Heart right ventricle (tissue), 16 donors: ENCODE measurements around the gene CCT6B. TPM values are rescaled to one million over a fixed set of nuclear protein-coding genes. Genes with fewer than 3 reads are reported as not detected.

Source experiments
- ATAC-seq, 8 donors: fragments of 200-7000 bp; cut with Tn5 transposase; one replicate each; pipeline ENCODE4 v1.9.1; 2020; ENCODE audit warnings: mild to moderate bottlenecking in 8 of 8, moderate library complexity in 8 of 8, moderate number of reproducible peaks in 1 of 8
- DNase-seq, 2 donors: peaks; one replicate each; pipeline ENCODE4 v3.0.0-alpha.2; 2020
- H3K27ac ChIP-seq, 10 donors: fragments of 200-600 bp; sonication (generic) in 2 of 10; one replicate each; pipeline versions ENCODE4 v1.5.0 to v1.8.0; 2020 to 2022; ENCODE audit warnings: mild to moderate bottlenecking in 3 of 10
- H3K27me3 ChIP-seq, 7 donors: fragments of 200-600 bp; one replicate each; pipeline ENCODE4 v1.8.0; 2021 to 2022; ENCODE audit warnings: mild to moderate bottlenecking in 2 of 7
- H3K36me3 ChIP-seq, 9 donors: fragments of 200-600 bp; sonication (generic) in 1 of 9; one replicate each; pipeline versions ENCODE4 v1.5.0 to v1.8.0; 2020 to 2022; ENCODE audit warnings: mild to moderate bottlenecking in 2 of 9
- H3K4me1 ChIP-seq, 9 donors: fragments of 200-600 bp; sonication (generic) in 1 of 9; one replicate each; pipeline versions ENCODE4 v1.5.0 to v1.8.0; 2020 to 2022; ENCODE audit warnings: mild to moderate bottlenecking in 4 of 9
- H3K4me3 ChIP-seq, 10 donors: fragments of 200-600 bp; sonication (generic) in 2 of 10; one replicate each; pipeline versions ENCODE4 v1.5.0 to v1.8.0; 2020 to 2022; ENCODE audit warnings: mild to moderate bottlenecking in 7 of 10, moderate library complexity in 2 of 10
- H3K9me3 ChIP-seq, 11 donors: fragments of 200-600 bp in 10 of 11; sonication (generic) in 2 of 11; one replicate each; pipeline versions ENCODE4 v1.5.0 to v1.8.0; 2013 to 2022; ENCODE audit warnings: mild to moderate bottlenecking in 2 of 11, control low read depth in 1 of 11, moderate library complexity in 1 of 11
- WGBS, 2 donors: extraction: QIAGEN DNeasy Blood & Tissue Kit; methylation state at CpG; one replicate each; pipeline ENCODE4 v1.1.7; 2013; ENCODE audit warnings: inconsistent platforms in 1 of 2; 5-methylcytosine and 5-hydroxymethylcytosine counted together
- intact Hi-C, 10 donors: fragments of 100-400 bp; cut with DNase I; formaldehyde crosslinking; loops; one replicate each; pipeline versions ENCODE4 v1.11.1 to v1.14.2; 2022
- polyA plus RNA-seq, 2 donors: library from polyadenylated mRNA; stranded (reverse); fragments of 200-250 nt; gene quantifications; one replicate each; pipeline ENCODE4 v1.2.3, GENCODE V29; 2013
- total RNA-seq, 10 donors: library from RNA; stranded (reverse); fragmentation: NEBNext Ultra II Directional in 3 of 10; extraction: Animal tissue kit (Norgen Biotek cat#: 25700) in 3 of 10; gene quantifications; one replicate each; pipeline versions ENCODE4 v1.2.1 to v1.2.4, GENCODE V29; 2021 to 2023
- TF ChIP-seq, protein P1 (sequence below), 9 donors: fragments of 200-600 bp; sonication (generic) in 2 of 9; IDR thresholded peaks; one replicate each; pipeline versions ENCODE4 v1.5.0 to v1.8.0; 2021 to 2022; ENCODE audit warnings: antibody characterized with exemption in 9 of 9, mild to moderate bottlenecking in 5 of 9, moderate library complexity in 1 of 9
- donor health status: Arrhythmogenic right ventricular cardiomyopathy.
- donor health status: ischemic (EF 13 %, LVEDD 7.1; RV severe dilation, severe dysfunction).
- donor health status: healthy with polysubstance abuse.
- donor health status: DM: no; HTN: yes; CAD: no.
- donor health status: DM: no; HTN: no; CAD: no.
- donor health status: ischemic (EF 25% LVEDD 6.9; RV normal size, moderate dysfunction).
- donor health status: ischemic (EF 25% LVEDD 5.7; RV mildly dilated, moderate dysfunction).
- donor health status: healthy.
- donor health status: DM: yes; HTN: yes; CAD: no.
- donor health status: Ischemic cardiomyopathy.
- donor health status: ischemic (EF 35%, LVEDD 5.7; RV mildly dilated, moderate dysfunction).
- donor health status: nonischemic (EF 11% LVEDD 7.7; RV severe dilation, severe dysfunction).
- donor health status: DM: yes; HTN: yes; CAD: no.
- donor health status: PGD.
- donor health status: ischemic (EF 29% LVEDD 5.4; RV normal size, mild dysfunction).
- donor health status: nonischemic (EF 23%, LVEDD 6.1; RV moderate dilation, normal function).

CCT6B gene
- total and polyA plus RNA-seq, 12 donors: 0.67 to 2.8 (median 1.6) TPM

DNA sequence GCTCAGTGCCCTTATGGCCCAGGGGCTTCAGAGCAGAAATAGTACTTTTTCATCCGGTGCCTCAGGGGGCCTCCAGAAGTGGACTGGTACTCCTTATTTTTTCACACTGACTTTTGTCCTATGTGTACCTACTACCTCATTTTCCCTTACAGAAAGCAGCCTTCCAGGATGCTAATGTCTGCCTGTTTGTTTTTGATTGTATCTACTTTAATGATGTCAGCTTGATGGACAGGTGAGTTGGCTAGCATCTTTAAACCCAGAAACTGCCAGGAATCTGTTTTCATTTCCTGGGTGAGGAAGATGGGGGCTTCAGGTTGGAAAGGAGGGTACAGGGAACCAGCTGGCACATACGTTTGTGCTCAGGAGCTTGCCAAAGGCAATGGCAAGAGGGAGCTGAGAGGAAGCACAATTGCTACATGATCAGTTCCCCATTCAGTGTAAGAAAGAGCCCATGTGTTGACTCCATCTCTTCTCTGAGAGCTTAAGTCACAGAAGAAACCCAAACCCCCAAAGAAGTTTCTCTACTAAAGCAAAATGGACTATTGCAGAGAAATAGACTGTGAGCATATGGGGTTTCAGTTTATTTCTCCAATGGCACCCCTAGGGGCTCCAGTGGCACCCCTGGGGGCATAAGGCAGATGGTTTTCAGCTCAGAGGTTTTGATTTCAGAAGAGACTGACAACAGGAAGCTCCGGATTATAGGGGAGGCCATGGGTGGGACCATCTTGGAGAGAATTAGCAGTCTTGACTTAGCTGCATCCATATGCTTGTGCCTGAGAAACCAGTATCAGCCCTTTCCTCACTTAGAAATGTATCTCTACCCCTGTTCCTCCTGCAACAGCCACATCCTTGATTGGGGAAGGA is 35.4 kb upstream of the CCT6B start:
- Histone ChIP-seq H3K36me3 (peaks cover 0 to 96% (median 49%) of the 10 kb centered on the region in 9 donors), H3K27ac (peak overlapping the region in 8 of 10 donors; percentile 2 to 77 (median 61)), H3K27me3 (no peaks in the 10 kb centered on the region), H3K9me3 (no peaks in the 10 kb centered on the region), H3K4me3 (no peak overlapping the region), H3K4me1 (peaks cover 7 to 25% (median 19%) of the 10 kb centered on the region in 9 donors)
- intact Hi-C loops: loop anchor here in 8 of 10 donors (1.0 to 10.0 kb wide), 6 partner anchors 88 to 128 kb away; partner anchors contain the start of genes RAD51D (in 4 of the 8) and FNDC8 (in 1 of the 8)
- 83 to 84% methylated on average over 3 of the region's 3 CpGs for WGBS, 2 donors
- TF ChIP-seq, protein P1, sequence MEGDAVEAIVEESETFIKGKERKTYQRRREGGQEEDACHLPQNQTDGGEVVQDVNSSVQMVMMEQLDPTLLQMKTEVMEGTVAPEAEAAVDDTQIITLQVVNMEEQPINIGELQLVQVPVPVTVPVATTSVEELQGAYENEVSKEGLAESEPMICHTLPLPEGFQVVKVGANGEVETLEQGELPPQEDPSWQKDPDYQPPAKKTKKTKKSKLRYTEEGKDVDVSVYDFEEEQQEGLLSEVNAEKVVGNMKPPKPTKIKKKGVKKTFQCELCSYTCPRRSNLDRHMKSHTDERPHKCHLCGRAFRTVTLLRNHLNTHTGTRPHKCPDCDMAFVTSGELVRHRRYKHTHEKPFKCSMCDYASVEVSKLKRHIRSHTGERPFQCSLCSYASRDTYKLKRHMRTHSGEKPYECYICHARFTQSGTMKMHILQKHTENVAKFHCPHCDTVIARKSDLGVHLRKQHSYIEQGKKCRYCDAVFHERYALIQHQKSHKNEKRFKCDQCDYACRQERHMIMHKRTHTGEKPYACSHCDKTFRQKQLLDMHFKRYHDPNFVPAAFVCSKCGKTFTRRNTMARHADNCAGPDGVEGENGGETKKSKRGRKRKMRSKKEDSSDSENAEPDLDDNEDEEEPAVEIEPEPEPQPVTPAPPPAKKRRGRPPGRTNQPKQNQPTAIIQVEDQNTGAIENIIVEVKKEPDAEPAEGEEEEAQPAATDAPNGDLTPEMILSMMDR (IDR thresholded peaks at IDR 0.05): no peak
- ATAC-seq: no peak
- no peak for DNase-seq

DNA sequence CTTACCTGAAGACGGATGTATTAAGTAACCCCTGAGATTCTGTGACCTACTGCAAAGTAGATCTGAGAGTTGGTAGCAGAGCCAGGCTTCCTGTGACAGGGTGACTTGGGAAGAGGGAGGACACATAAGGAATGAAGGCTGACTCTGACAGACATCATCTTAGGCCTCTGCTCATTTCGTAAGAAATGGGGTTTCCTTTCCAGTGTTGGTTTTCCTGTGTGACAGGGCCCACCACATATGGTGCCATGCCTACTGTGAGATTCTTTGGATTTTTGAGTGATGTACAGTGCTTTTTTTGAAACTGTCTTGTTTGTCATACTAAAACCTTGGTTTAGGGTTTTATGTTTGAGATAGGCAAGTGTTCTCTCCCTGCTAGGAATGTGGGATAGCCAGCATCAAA is 31.8 kb upstream of the CCT6B start:
- DNase-seq (no peak), ATAC-seq (no peak)
- intact Hi-C loops: loop anchor here in 5 of 10 donors (10.0 kb wide), 3 partner anchors 92 to 132 kb away; partner anchors contain the start of genes RAD51D (in 3 of the 5) and FNDC8 (in 1 of the 5)
- peaks cover 4 to 21% (median 14%) of the 10 kb centered on the region in 9 donors for H3K4me1 ChIP-seq
- no peaks in the 10 kb centered on the region for H3K9me3 ChIP-seq
- no peak overlapping the region for H3K4me3 ChIP-seq
- WGBS, 2 donors: 75 to 78% methylated on average over 2 of the region's 2 CpGs
- TF ChIP-seq, protein P1 (IDR thresholded peaks at IDR 0.05): no peak
- no peaks in the 10 kb centered on the region for H3K27me3 ChIP-seq
- peaks cover 0 to 97% (median 55%) of the 10 kb centered on the region in 9 donors for H3K36me3 ChIP-seq
- no peak overlapping the region for H3K27ac ChIP-seq

DNA sequence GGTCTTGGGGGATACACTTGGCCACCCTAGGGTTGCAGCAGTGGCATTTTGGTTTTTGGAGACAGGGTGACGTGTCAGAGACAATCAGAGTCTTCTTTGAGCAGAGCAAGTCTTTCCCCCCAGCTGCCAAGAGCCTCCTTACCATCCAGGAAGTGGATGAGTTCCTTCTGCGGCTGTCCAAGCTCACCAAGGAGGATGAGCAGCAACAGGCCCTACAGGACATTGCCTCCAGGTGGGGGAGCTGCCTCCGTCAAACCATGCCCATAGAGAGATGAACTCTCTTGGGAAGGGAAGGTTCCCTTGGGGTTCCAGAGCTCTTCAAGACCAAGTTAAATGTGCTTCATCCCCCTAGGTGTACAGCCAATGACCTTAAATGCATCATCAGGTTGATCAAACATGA is 30.3 kb upstream of the CCT6B start:
- WGBS, 2 donors: 87 to 88% methylated on average over 3 of the region's 3 CpGs
- intact Hi-C loops: loop anchor here in 5 of 10 donors (10.0 kb wide), 3 partner anchors 93 to 133 kb away; partner anchors contain the start of genes RAD51D (in 3 of the 5) and FNDC8 (in 1 of the 5)
- H3K4me1 ChIP-seq: peaks cover 0 to 8% (median 0%) of the 10 kb centered on the region in 9 donors
- TF ChIP-seq, protein P1 (IDR thresholded peaks at IDR 0.05): no peak
- peaks cover 0 to 98% (median 62%) of the 10 kb centered on the region in 9 donors for H3K36me3 ChIP-seq
- H3K27me3 ChIP-seq: no peaks in the 10 kb centered on the region
- no peak overlapping the region for H3K27ac ChIP-seq
- no peak overlapping the region for H3K4me3 ChIP-seq
- no peaks in the 10 kb centered on the region for H3K9me3 ChIP-seq
- ATAC-seq (no peak), DNase-seq (no peak)

DNA sequence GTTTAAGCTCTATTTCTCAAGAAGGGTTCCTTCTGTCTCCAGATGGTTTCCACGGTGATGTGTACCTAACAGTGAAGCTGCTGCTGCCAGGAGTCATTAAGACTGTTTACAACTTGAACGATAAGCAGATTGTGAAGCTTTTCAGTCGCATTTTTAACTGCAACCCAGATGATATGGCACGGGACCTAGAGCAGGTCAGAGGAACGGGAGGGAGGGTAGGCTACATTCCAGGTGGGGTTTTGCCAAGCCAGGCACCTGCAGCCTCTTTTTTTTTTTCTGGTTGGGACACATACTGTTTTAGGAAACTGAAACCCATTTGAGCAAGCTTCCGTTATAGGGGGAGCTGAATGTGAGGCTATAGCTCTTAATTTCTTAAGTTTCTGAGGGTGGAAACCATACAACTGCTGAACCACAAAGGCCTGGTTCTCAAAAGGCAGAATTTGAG is 29.7 kb upstream of the CCT6B start:
- no peak for DNase-seq
- Histone ChIP-seq H3K27me3 (no peaks in the 10 kb centered on the region), H3K9me3 (no peaks in the 10 kb centered on the region), H3K4me3 (no peak overlapping the region), H3K36me3 (peaks cover 0 to 98% (median 68%) of the 10 kb centered on the region in 9 donors), H3K27ac (peak overlapping the region in 1 of 10 donors; percentile 8), H3K4me1 (peaks cover 0 to 7% (median 0%) of the 10 kb centered on the region in 9 donors)
- ATAC-seq: peak in 1 of 8 donors; percentile 33
- intact Hi-C loops: loop anchor here in 5 of 10 donors (10.0 kb wide), 3 partner anchors 94 to 134 kb away; partner anchors contain the start of genes RAD51D (in 3 of the 5) and FNDC8 (in 1 of the 5)
- TF ChIP-seq, protein P1 (IDR thresholded peaks at IDR 0.05): no peak
- 40 to 56% methylated on average over 6 of the region's 6 CpGs for WGBS, 2 donors
